HG03196 (cell line): Measurements from ENCODE around the gene DMXL2.
"Not testable (repeated sequence)": the region's sequence is repeated elsewhere in the genome, so short reads cannot be mapped to it uniquely, and the experiment has no call there.

ENCODE experiments used
- ATAC-seq: cut with Tn5 transposase; IDR thresholded peaks from one replicate; pipeline ENCODE4 v1.9.1; 2021; ENCODE audit not compliant: unreplicated experiment

Gene DMXL2

GRCh38 chr15:51577636-51578304 is 44.8 kb downstream of the DMXL2 start:
- ATAC-seq = no peak

GRCh38 chr15:51576911-51577500 is 45.6 kb downstream of the DMXL2 start:
- ATAC-seq = no peak

DNA sequence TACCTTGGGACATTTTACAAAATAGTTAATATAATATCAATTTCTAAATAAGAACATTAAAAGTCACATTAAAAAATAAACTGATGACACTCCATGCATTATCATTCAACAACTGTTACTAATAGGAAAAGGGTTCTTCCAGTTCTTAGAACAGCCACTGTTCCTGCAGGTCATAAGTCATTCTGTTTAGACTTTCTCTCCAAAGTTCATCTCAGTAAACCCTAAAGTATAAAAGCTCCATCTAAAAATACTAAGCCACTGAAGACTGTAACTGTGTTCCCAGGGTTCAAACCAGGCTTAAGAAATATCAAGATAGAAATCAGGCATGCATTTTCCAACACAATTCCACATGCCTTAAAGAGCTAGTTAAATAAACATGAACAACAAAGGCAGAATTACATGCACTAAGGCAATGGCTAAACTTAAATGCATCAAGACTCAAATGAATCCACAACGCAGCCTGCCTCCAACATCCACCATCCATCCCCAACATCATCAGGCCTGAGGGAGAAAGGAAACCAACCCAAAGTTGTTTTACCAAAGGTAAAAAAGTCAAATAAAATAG is 46.2 kb downstream of the DMXL2 start:
- ATAC-seq = no peak

DNA sequence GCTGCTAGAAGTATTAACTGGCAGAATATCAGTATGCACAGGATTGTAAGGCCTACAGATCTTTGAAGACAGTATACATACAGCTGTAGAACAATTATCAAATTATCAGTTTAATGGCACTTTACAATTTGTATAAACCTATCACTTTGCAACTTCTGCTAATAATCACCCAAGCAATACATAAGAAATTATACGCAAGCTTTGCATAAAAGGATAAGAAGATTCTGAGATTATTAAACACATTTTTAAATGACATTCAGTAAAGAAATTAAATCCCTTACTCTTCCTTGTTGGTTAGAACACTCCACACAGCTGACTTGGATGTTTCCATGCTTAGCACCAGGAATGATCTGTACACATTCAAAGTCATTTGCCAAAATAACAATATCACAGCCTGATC is 46.8 kb downstream of the DMXL2 start:
- ATAC-seq = no peak

DNA sequence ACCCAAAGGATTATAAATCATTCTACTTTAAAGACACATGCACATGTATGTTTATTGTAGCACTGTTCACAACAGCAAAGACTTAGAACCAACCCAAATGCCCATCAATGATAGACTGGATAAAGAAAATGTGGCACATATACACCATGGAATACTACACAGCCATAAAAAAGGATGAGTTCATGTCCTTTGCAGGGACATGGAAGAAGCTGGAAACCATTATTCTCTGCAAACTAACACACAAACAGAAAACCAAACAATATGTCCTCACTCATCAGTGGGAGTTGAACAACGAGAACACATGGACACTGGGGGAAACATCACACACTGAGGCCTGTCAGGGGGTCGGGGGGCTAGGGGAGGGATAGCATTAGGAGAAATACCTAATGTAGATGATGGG is 49.2 kb downstream of the DMXL2 start:
- ATAC-seq = not testable (repeated sequence)

DNA sequence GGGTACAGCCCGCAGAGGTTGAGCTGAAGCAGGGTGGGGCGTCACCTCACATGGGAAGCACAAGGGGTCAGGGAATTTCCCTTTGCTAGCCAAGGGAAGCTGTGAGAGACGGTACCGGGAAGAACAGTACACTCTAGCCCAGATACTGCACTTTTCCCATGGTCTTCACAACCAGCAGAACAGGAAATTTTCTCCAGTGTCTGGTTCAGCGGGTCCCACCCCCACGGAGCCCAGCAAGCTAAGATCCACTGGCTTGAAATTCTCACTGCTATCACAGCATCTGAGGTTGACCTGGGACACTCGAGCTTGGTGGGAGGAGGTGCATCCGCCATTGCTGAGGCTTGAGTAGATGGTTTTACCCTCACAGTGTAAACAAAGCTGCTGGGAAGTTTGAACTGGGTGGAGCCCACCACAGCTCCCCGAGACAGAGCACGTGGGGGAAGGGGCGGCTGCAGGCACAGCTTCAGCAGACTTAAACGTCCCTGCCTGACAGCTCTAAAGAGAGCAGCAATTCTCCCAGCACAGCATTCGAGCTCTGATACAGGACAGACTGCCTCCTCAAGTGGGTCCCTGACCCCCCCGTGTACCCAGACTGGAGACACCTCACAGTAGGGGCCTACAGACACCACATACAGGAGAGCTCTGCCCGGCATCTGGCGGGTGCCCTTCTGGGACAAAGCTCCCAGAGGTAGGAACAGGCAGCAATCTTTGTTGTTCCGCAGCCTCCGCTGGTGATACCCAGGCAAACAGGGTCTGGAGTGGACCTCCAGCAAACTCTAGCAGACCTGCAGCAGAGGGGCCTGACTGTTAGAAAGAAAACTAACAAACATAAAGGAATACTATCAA is 53.4 kb downstream of the DMXL2 start:
- not testable (repeated sequence) for ATAC-seq

- no peak for ATAC-seq
These were observed 61.3 kb downstream of the DMXL2 start for GRCh38 chr15:51561271-51561670.

DNA sequence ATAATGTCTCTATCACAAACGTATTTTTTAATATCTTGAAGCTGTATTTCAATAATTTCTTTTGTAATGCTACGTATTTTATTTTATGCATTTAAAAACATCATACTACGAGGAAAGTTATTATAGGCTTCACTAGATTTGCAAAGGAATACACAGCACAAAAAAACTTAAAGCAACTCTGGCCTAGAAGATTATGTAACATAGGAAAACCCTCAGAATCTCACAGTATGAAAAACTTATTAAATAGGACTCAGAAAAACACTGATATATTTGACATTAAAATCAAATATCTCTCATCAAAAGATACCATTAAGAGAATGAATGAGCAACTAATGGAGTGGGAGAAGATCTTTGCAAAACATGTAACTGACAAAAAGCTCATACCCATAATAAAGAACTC is 63.7 kb downstream of the DMXL2 start:
- ATAC-seq = no peak

- no peak for ATAC-seq
These were observed 64.2 kb downstream of the DMXL2 start for GRCh38 chr15:51558411-51558810.

DNA sequence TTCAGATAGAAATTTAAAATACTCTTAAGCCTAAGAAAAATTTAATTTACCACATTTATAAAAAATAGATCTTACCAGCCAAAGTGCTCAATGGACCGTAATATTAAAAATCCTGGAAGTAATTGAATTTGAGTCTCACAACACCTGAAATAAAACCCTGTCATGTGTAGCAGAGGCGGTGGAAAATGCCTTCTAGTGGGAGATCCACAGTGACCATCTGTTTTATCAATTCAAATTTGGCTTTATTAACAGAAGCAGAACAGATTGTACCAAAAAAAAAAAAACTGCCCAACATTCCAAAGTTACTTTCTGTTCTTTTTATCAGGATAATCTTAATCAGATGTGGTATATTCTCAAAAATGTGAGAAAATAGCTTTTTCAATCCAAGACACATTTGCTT is 71.7 kb downstream of the DMXL2 start:
- no peak for ATAC-seq

DNA sequence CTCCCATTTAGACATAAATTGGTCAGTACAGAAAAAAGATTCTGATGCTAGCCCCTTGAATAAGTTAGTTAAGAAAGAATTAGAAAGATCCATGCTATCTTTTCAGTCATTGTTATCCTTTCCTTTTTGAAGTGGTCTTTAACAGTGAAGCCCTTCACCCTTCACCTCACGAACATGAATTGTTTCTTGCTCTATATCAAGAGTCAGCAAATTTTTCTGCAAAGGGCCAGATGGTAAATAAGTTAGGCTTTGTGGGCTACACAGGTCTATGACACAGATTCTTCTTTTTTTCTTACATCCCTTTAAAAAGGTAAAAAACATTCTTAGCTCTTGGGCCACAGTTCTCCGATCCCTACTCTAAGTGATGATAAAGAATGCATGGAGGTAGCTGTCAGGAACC is 74.9 kb downstream of the DMXL2 start:
- ATAC-seq = no peak

DNA sequence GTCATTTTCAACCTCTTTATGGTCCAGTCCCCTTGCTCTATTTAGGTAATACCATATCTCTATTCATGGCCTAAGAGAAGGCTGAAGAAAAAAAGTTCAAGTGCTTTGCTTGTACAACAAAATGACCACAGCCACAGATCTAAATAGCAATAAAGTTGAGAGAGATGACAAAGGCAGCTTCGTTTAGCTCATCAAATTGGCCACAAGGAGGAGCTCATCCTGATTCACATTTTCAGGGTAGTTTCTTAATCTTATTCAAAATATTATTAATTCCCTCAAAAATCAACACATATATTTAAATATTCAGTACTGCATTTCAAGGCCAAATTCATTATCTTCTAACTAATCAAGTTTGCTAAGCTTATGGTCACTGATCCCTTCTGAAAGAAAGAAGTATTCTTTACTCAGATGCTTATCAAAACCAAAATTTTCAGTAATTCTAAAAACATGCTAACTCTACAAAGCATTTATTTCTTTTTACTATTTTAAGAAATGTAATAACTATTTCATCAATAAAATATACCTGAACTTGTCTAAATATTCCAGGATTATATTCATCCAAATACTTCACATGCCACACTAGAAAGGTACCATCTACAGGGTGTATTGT is 85.5 kb downstream of the DMXL2 start:
- no peak for ATAC-seq

- no peak for ATAC-seq
These were observed 88.7 kb downstream of the DMXL2 start for GRCh38 chr15:51533672-51534398.

DNA sequence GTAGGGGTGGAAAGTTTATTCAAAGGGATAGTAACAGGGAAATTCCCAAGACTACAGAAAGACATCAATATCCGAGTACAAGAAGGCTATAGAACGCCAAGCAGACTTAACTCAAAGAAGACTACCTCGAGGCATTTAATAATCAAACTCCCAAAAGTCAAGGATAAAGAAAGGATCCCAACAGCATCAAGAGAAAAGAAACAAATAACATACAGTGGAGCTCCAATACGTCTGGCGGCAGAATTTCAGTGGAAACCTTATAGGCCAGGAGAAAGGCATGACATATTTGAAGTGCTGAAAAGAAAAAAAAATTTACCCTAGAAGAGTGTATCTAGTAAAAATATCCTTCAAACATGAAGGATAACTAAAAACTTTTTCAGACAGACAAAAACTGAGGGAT is 95.6 kb downstream of the DMXL2 start:
- no peak for ATAC-seq

GRCh38 chr15:51524376-51524775 is 98.2 kb downstream of the DMXL2 start:
- no peak for ATAC-seq

- ATAC-seq = no peak
These were observed 106.3 kb downstream of the DMXL2 start for GRCh38 chr15:51516291-51516690.

GRCh38 chr15:51505251-51505650 is 117.3 kb downstream of the DMXL2 start:
- ATAC-seq = no peak

- ATAC-seq = no peak
These were observed 119.6 kb downstream of the DMXL2 start for GRCh38 chr15:51503003-51503402.

DNA sequence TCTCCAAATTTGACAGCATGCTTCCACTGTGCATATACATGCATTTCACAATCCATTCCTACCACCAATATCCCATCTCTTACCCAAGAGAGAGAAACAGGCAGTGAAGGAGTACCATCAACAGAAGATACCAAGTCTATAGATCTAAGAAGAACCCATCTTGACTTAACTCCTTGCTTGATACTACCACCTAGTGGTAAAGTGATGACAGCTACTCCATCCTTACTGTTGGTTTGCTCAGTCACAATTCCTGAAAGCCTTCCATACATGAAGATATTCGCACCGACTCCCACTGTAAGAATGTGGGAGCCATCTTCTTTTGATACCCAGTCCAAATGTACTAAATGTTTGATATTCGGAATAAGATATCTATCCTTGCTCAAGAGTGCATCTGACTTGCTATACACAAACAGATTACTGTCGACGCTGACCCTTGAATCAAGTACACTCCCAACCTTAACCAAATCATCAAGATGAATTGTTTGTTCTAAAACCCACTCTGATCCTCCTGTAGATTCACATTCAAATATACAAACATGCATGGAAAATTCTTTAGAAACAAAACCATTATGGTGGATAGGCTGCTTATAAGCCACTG is 123.1 kb downstream of the DMXL2 start:
- ATAC-seq = no peak

DNA sequence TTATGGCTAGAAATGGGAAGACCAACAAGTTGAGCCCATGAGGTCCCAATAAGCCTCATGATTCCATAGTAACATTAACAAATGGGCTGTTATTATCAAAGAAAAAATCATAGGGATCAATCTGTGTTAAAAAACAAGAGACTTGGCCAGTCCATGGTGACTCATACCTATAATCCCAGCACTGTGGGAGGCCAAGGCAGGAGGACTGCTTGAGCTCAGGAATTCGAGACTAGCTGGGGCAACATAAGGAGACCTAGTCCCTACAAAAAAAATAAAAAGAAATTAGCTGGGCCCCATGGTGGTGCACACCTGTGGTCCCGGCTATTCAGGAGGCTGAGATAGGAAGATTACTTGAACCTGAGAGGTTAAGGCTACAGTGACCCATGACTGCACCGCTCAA is 124.8 kb downstream of the DMXL2 start:
- ATAC-seq = no peak
